ENCODE results near the gene PHB1. TPM values are rescaled to one million over a fixed set of nuclear protein-coding genes. Genes with fewer than 3 reads are reported as not detected.

The PHB1 gene
- polyA plus RNA-seq, 12 donors, result 108 to 161 (median 140) TPM; not detected in 1

- DNase-seq, result no peak
Measured at GRCh38 chr17:49357516-49357915, 57.2 kb downstream of the PHB1 start.

- no peak for DNase-seq
Measured at GRCh38 chr17:49356320-49356719, 58.4 kb downstream of the PHB1 start.

Other genes starting within 250 kb of the PHB1 start
- 1 to 10 TPM in 7 of 12 donors, under 1 TPM in 3, not detected in 2; 0.66 to 2.0 (median 1.2) TPM for gene GNGT2, start 204.3 kb downstream of the PHB1 start, polyA plus RNA-seq (ENCODE audit: insufficient read length in 12 of 12)
- 1 to 10 TPM in 11 of 12 donors, not detected in 1; 3.4 to 6.8 (median 4.1) TPM for gene ABI3, start 204.2 kb downstream of the PHB1 start, polyA plus RNA-seq (ENCODE audit: insufficient read length in 12 of 12)
- gene PHOSPHO1, start 184.1 kb downstream of the PHB1 start, polyA plus RNA-seq (ENCODE audit: insufficient read length in 12 of 12), result 10 to 100 TPM in 9 of 12 donors, 1 to 10 TPM in 2, not detected in 1; 8.5 to 25.9 (median 13.8) TPM
- 10 to 100 TPM in 11 of 12 donors, not detected in 1; 16.5 to 27.9 (median 18.2) TPM for gene ZNF652, start 52.6 kb downstream of the PHB1 start, polyA plus RNA-seq (ENCODE audit: insufficient read length in 12 of 12)
- 10 to 100 TPM in 11 of 12 donors, not detected in 1; 26.1 to 64.3 (median 44.2) TPM for gene NGFR, start 80.4 kb upstream of the PHB1 start, polyA plus RNA-seq (ENCODE audit: insufficient read length in 12 of 12)
- gene NXPH3, start 161.0 kb upstream of the PHB1 start, polyA plus RNA-seq (ENCODE audit: insufficient read length in 12 of 12), result 1 to 10 TPM in 10 of 12 donors, not detected in 2; 1.1 to 1.9 (median 1.3) TPM